Measurements from ENCODE around the gene MYOM1.

MYOM1 gene

GRCh38 chr18:3219631-3220335 is at the start of gene MYOM1:
MYOM1 (minus strand) TSS chr18:3219968; CDS start chr18:3215223, 4,745 bp downstream.
- DNase-seq (ENCODE audit: low read depth, low spot score) = no peak

- no peak for DNase-seq (ENCODE audit: low read depth, low spot score)
These were observed 49.6 kb upstream of the MYOM1 start for GRCh38 chr18:3269241-3269913.

GRCh38 chr18:3268306-3268705 is 48.5 kb upstream of the MYOM1 start:
- DNase-seq (ENCODE audit: low read depth, low spot score) = no peak

GRCh38 chr18:3266062-3266608 is 46.4 kb upstream of the MYOM1 start:
- no peak for DNase-seq (ENCODE audit: low read depth, low spot score)

- DNase-seq (ENCODE audit: low read depth, low spot score) = no peak
These were observed 45.8 kb upstream of the MYOM1 start for GRCh38 chr18:3265564-3266033.

GRCh38 chr18:3264362-3264761 is 44.6 kb upstream of the MYOM1 start:
- DNase-seq (ENCODE audit: low read depth, low spot score) = no peak

DNA sequence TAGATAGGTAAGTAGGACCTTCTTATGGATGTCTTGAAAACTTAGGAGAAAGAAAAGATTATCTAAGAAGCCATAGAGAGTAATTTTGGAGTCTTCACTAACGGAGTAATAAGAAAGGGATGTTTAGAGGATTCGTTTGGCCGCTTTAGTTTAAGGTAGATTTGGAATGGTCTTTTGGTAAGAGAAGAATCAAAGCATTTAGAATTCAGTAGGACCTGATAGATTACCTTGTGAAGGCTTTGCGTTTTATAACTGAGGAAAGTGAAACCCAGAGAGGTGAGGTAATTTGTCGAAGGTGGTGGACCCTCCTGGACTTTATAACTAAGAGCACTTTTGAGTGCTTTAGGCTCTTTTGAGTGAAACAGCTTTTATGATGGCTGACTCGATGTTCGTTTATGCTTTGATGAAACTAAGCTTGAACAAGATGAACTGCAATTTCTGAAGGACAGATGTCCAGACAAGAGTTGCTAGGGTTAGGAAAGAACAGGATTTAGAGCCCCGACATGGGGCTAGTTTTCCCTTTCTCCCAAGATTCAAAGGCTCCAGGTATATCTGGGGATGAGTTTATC is 43.4 kb upstream of the MYOM1 start:
- no peak for DNase-seq (ENCODE audit: low read depth, low spot score)

- DNase-seq (ENCODE audit: low read depth, low spot score) = no peak
These were observed 42.7 kb upstream of the MYOM1 start for GRCh38 chr18:3262234-3263131.

GRCh38 chr18:3261373-3262233 is 41.8 kb upstream of the MYOM1 start, which contains the start of gene MYL12B:
MYL12B (plus strand) TSS chr18:3262133; CDS start chr18:3272899, 10,766 bp downstream.
- no peak for DNase-seq (ENCODE audit: low read depth, low spot score)

DNA sequence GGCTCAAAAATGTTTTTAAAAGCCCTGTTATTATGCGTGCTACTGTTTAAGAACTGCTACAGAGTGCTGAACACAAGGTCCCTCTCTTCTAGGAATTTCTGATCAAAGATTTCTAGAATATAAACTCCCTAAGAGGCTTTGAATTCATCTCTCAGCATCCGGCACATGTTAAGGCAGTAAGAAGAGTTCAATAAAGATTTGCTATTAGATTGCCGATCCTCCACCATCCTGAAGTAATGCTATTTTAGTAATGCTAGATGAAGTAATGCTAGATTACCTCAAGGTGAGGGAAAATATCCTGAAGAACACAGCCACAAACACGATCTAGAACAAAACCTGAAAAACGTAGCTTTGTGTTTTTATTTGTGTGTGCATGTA is 41.2 kb upstream of the MYOM1 start:
- DNase-seq (ENCODE audit: low read depth, low spot score) = no peak

- no peak for DNase-seq (ENCODE audit: low read depth, low spot score)
These were observed 37.9 kb upstream of the MYOM1 start for GRCh38 chr18:3257627-3258120.

DNA sequence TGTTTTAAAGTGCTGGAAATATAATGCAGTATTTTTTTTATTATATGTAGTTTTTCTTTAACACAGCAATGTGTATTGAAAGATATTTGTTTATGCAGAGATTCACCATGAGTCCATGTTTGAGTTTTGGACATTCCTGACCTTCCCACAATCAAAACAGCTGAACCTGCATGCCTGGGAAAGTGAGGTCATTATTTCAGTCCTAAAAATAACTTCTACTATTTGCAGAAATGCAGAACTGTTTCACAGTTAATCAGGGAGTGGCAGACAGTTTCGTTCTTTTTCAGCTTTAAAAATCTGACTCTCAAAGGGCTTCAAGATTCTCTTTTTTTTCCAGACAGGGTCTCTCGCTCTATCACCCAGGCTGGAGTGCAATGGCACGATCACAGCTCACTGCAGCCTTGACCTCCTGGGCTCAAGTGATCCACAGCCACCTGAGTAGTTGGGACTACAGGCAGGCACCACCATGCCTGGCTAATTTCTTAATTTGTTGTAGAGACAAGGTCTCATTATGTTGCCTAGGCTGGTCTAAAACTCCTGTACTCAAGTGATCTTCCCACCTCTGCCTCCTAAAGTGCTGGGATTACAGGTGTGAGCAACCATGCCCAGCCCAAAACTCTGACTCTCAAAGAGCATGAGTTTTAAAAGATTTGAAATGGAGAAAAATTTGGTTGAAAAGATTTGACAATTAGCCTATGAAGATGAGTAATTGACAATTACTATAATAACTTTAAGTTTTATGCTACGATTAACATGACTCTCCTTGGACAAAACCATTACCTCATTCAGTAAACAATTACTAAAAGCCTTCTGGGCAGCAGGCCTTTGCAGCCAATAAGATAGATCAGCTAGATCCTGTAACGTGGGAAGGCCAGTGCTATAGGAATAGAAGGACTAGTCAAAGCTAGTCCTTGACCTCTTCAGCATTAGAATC is 37.2 kb upstream of the MYOM1 start:
- DNase-seq (ENCODE audit: low read depth, low spot score) = no peak

GRCh38 chr18:3255611-3256165 is 35.9 kb upstream of the MYOM1 start:
- DNase-seq (ENCODE audit: low read depth, low spot score) = no peak

GRCh38 chr18:3254725-3255124 is 35.0 kb upstream of the MYOM1 start:
- DNase-seq (ENCODE audit: low read depth, low spot score) = no peak

- DNase-seq (ENCODE audit: low read depth, low spot score) = no peak
These were observed 33.1 kb upstream of the MYOM1 start for GRCh38 chr18:3252843-3253242.

- DNase-seq (ENCODE audit: low read depth, low spot score) = no peak
These were observed 32.2 kb upstream of the MYOM1 start for GRCh38 chr18:3251963-3252277.

- DNase-seq (ENCODE audit: low read depth, low spot score) = no peak
These were observed 31.6 kb upstream of the MYOM1 start for GRCh38 chr18:3251249-3251962.
